Measurements from ENCODE around the gene TECRL.

TECRL gene

DNA sequence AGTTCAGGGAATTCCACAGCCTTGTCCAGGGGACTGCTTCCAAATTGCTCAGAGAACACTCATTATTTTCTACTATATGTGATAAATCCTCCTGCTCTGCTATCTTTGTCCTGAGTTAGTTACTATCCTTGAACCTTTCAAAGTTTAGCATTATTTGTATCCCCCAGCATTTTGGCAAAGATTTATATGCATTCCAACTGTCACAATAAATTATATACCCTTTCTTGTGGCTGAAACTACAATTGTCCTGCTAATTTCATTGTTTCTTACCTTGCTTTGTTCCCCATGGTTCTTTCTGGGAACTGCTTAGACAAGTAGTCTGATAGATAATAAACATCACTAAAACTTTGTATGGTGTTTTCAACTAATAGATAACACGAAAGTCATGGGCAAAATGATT lies 40.5 kb downstream of the TECRL start:
- DNase-seq (ENCODE audit: low read depth), result no peak
- TF ChIP-seq, protein P1, sequence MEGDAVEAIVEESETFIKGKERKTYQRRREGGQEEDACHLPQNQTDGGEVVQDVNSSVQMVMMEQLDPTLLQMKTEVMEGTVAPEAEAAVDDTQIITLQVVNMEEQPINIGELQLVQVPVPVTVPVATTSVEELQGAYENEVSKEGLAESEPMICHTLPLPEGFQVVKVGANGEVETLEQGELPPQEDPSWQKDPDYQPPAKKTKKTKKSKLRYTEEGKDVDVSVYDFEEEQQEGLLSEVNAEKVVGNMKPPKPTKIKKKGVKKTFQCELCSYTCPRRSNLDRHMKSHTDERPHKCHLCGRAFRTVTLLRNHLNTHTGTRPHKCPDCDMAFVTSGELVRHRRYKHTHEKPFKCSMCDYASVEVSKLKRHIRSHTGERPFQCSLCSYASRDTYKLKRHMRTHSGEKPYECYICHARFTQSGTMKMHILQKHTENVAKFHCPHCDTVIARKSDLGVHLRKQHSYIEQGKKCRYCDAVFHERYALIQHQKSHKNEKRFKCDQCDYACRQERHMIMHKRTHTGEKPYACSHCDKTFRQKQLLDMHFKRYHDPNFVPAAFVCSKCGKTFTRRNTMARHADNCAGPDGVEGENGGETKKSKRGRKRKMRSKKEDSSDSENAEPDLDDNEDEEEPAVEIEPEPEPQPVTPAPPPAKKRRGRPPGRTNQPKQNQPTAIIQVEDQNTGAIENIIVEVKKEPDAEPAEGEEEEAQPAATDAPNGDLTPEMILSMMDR (IDR thresholded peaks at IDR 0.05; ENCODE audit: low read depth, low read length, missing control alignments), result no peak
- in situ Hi-C loops (cut with HindIII; ENCODE audit: low sequenced_read_pairs), result no loop called here
- no peak overlapping the region for H3K4me3 ChIP-seq (ENCODE audit: low read depth, low read length)

GRCh38 chr4:64361399-64361740 lies 47.9 kb downstream of the TECRL start:
- in situ Hi-C loops (cut with HindIII; ENCODE audit: low sequenced_read_pairs), result no loop called here
- no peak for DNase-seq (ENCODE audit: low read depth)
- TF ChIP-seq, protein P1 (IDR thresholded peaks at IDR 0.05; ENCODE audit: low read depth, low read length, missing control alignments), result no peak
- H3K4me3 ChIP-seq (ENCODE audit: low read depth, low read length), result no peak overlapping the region

GRCh38 chr4:64360664-64361398 lies 48.4 kb downstream of the TECRL start:
- no peak overlapping the region for H3K4me3 ChIP-seq (ENCODE audit: low read depth, low read length)
- TF ChIP-seq, protein P1 (IDR thresholded peaks at IDR 0.05; ENCODE audit: low read depth, low read length, missing control alignments), result no peak
- in situ Hi-C loops (cut with HindIII; ENCODE audit: low sequenced_read_pairs), result no loop called here
- DNase-seq (ENCODE audit: low read depth), result no peak

- no peak for DNase-seq (ENCODE audit: low read depth)
- in situ Hi-C loops (cut with HindIII; ENCODE audit: low sequenced_read_pairs), result no loop called here
- H3K4me3 ChIP-seq (ENCODE audit: low read depth, low read length), result no peak overlapping the region
- TF ChIP-seq, protein P1 (IDR thresholded peaks at IDR 0.05; ENCODE audit: low read depth, low read length, missing control alignments), result no peak
Measured at GRCh38 chr4:64359489-64359888, 49.8 kb downstream of the TECRL start.

DNA sequence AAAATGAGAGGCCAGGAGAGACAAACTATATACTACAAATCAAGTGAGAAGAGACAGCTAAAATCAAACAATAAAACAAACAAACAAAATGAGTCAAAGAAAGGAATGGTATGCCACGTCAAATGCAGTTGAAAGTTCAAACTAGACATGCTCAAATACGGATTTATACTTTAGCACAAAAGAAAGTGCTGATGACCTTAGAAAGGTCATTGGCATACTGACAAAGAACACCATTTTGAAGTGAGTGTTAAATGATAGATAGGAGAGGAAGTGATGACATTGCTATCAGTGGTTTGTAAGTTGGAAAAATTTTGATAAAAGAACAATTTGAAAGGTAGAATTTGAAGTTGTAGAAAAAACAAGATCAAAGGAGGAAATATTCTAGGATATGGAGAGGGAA lies 55.3 kb downstream of the TECRL start:
- H3K4me3 ChIP-seq (ENCODE audit: low read depth, low read length), result no peak overlapping the region
- TF ChIP-seq, protein P1 (IDR thresholded peaks at IDR 0.05; ENCODE audit: low read depth, low read length, missing control alignments), result no peak
- no peak for DNase-seq (ENCODE audit: low read depth)
- in situ Hi-C loops (cut with HindIII; ENCODE audit: low sequenced_read_pairs), result no loop called here

DNA sequence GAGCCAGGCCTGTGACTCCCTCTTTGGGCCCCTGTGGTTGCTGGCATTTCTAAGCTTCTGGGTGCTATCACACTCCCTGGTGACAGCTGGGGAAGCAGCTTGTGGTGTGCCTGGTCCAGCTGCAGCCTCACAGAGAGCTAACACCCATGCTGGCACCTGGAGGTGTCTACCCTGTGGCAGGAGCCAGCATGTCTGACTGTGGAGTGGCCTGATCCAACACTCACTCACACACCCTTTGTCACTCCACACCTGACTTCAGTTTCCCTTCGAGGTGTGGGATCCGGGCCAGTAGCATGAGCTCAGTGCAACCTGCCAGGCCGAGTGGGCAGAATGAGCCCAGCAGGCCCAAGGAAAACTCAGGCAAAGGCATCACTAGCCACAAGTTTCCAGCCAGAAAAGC lies 67.5 kb downstream of the TECRL start:
- in situ Hi-C loops (cut with HindIII; ENCODE audit: low sequenced_read_pairs), result no loop called here
- no peak for DNase-seq (ENCODE audit: low read depth)
- TF ChIP-seq, protein P1 (IDR thresholded peaks at IDR 0.05; ENCODE audit: low read depth, low read length, missing control alignments), result no peak
- H3K4me3 ChIP-seq (ENCODE audit: low read depth, low read length), result no peak overlapping the region
